ENCODE data around the gene PFDN5.
A peak's percentile ranks its signal among the peaks of the same experiment; 100 is the strongest.
"Not testable (repeated sequence)": the region's sequence is repeated elsewhere in the genome, so short reads cannot be mapped to it uniquely, and the experiment has no call there.

Gene PFDN5

DNA sequence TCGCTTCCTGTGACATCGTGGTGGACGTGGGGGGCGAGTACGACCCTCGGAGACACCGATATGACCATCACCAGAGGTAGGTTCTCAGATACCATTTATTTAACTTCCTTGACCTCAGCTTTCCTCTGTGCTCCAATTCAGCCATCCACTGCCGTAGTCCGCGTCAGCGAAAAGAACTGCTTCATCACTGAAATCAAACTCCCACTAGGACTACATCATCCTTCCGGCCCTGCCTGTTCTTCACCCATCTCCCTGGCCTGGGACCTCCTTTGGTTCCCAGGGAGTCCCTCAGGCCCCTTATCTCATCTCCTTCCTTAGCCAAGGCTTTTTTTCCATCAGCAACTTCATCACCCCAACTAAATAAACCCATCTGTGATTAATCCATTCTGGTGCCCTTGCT is 4.8 kb downstream of the PFDN5 start:
- Mint-ChIP-seq H3K36me3 (peaks cover 13% of the 10 kb centered on the region), H3K9me3 (no peaks in the 10 kb centered on the region), H3K27me3 (no peaks in the 10 kb centered on the region), H3K4me3 (peak overlapping the region; percentile 94), H3K4me1 (peaks cover 67% of the 10 kb centered on the region), H3K27ac (peak overlapping the region; percentile 96)

DNA sequence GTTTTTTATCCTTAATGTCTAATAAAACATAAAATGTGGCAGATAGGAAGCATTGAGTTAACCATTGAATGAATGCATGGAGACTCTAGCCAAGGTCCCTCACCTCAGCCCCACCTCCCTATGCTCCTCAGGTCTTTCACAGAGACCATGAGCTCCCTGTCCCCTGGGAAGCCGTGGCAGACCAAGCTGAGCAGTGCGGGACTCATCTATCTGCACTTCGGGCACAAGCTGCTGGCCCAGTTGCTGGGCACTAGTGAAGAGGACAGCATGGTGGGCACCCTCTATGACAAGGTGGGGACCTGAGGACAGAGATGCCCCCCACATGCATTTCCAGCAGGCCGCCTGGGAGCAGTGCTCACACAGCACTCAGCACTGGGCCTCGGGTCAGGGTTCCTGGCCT is 7.6 kb downstream of the PFDN5 start:
- H3K36me3 Mint-ChIP-seq = peaks cover 15% of the 10 kb centered on the region
- peaks cover 48% of the 10 kb centered on the region for H3K4me1 Mint-ChIP-seq
- peak overlapping the region; percentile 49 for H3K4me3 Mint-ChIP-seq
- H3K27ac Mint-ChIP-seq = peak overlapping the region; percentile 84
- H3K9me3 Mint-ChIP-seq = no peaks in the 10 kb centered on the region
- no peaks in the 10 kb centered on the region for H3K27me3 Mint-ChIP-seq

GRCh38 chr12:53306826-53307225 is 11.5 kb downstream of the PFDN5 start:
- Mint-ChIP-seq H3K27ac (peak overlapping the region; percentile 38), H3K9me3 (no peaks in the 10 kb centered on the region), H3K36me3 (peaks cover 12% of the 10 kb centered on the region)

GRCh38 chr12:53308276-53308675 is 12.9 kb downstream of the PFDN5 start:
- no peaks in the 10 kb centered on the region for H3K27me3 Mint-ChIP-seq
- no peaks in the 10 kb centered on the region for H3K4me1 Mint-ChIP-seq
- H3K36me3 Mint-ChIP-seq = peaks cover 12% of the 10 kb centered on the region
- H3K4me3 Mint-ChIP-seq = no peak overlapping the region
- no peaks in the 10 kb centered on the region for H3K9me3 Mint-ChIP-seq
- no peak overlapping the region for H3K27ac Mint-ChIP-seq

More at GRCh38 chr12:53306826-53307225, 11.5 kb downstream of the PFDN5 start:
- Mint-ChIP-seq H3K4me3 (no peak overlapping the region), H3K27me3 (no peaks in the 10 kb centered on the region), H3K4me1 (peaks cover 11% of the 10 kb centered on the region)

- no peaks in the 10 kb centered on the region for H3K9me3 Mint-ChIP-seq
- peak overlapping the region; percentile 17 for H3K27ac Mint-ChIP-seq
- H3K27me3 Mint-ChIP-seq = no peaks in the 10 kb centered on the region
- H3K36me3 Mint-ChIP-seq = peaks cover 13% of the 10 kb centered on the region
- H3K4me3 Mint-ChIP-seq = no peak overlapping the region
- H3K4me1 Mint-ChIP-seq = peaks cover 6% of the 10 kb centered on the region
Measured at GRCh38 chr12:53313996-53314395, 18.7 kb downstream of the PFDN5 start.

DNA sequence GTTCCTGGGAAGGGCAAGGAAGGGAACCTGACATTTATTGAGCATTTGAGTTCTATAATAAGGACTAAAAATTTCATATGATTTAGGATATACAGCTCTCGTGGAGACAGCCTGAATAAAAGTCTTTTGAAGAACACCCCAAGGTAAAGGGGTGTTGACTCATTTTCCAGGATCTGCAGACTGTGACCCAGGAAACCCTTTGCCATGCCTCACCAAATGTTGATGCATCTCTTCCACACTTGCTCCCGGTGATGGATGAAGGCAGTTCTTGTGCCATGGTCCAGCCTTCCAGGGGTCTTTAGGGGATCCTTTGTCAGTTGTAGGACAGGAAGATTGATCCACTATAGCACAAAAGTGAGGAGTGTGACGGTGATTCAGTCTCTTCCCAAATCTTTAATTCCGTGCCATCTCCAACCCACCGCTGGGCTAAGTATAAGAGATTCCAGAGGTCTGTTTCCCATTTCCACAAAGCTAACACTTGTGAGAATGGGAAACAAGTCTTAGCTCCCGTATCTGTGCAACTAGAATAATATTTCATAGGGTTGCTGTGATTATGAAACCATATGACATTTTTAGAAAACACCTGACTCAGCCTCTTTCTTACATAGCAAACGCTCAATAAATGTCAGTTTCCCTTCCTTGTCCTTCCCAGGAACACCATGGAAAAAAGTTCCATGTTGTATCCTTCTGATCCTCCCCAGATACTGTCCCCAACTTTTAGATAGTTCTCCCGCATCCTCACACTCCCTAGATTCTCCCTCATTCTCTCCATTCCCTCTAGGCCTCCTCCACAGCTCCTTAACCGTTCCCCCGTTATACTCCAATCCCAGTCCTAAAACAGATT is 25.2 kb downstream of the PFDN5 start:
- H3K4me1 Mint-ChIP-seq = peaks cover 45% of the 10 kb centered on the region
- peak overlapping the region; percentile 93 for H3K4me3 Mint-ChIP-seq
- peak overlapping the region; percentile 94 for H3K27ac Mint-ChIP-seq
- no peaks in the 10 kb centered on the region for H3K27me3 Mint-ChIP-seq
- no peaks in the 10 kb centered on the region for H3K9me3 Mint-ChIP-seq
- H3K36me3 Mint-ChIP-seq = peaks cover 8% of the 10 kb centered on the region

DNA sequence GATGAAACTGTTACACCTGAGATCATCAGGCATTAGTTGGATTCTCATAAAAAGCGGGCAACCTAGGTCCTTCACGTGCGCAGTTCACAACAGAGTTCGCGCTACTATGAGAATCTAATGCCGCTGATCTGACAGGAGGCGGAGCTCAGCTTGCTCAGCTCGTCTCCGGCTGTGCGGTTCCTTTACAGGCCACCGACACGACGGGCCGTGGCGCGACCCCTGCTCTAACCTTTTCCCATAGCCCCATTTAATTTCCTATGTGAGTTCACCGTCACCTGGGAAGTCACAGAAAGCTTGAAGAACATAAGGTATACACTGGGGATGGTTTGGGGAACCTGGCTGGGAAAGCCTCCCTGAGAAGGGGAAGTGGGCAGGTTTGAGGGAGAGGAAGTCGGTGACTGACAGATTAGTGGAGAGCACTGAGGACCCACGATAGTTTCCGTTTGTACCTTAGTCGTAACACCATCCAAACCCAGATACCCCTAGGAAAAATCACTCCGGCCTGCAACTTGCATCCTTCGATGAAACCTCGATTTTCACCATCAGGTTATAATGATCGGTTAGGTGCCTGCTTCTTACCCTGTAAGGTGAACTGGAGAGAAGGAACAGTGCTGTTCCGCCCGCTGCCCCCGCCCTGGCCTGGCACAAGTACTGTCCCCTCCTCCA is 28.9 kb downstream of the PFDN5 start:
- Mint-ChIP-seq H3K36me3 (no peaks in the 10 kb centered on the region), H3K4me3 (peak overlapping the region; percentile 96), H3K4me1 (peaks cover 39% of the 10 kb centered on the region), H3K27ac (peak overlapping the region; percentile 99), H3K9me3 (no peaks in the 10 kb centered on the region), H3K27me3 (no peaks in the 10 kb centered on the region)

DNA sequence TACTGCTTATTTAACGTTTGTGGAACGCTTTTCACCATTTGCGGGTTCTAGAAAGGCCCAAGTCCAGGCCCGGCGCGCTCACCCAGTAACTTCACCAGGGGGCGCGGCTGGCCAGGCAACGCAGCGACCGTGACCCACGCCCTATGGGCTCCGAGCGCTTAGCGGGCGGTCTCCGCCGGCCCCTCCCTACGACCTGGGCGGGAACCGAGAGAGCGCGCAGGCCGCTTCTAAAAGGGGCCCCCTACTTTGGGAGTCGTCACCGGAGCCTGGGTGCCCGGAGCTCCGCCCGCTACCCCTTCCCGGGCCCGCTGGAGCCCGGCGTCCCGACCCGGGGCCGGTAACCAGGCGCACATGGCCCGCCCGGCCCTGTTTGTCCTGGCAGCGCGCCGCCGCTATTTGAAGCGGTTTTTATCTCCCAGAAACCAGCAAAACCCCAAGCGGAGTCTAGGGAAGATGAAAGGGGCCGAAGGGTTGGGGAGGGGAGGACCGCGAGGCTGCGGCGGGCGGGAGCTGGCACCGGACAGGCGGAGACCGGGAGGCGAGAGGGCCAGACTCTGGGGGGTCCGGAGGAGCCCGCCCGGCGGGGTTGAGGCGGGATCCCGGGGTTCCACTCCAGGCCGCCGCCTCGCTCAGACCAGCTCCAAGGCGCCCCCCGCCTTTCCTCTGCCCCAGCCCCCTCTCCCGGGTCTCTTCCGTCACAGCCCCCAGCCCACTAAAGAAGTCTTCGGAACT is 29.6 kb downstream of the PFDN5 start:
- no peaks in the 10 kb centered on the region for H3K9me3 Mint-ChIP-seq

GRCh38 chr12:53325511-53326061 is 30.2 kb downstream of the PFDN5 start:
- Mint-ChIP-seq H3K27me3 (no peaks in the 10 kb centered on the region), H3K9me3 (no peaks in the 10 kb centered on the region), H3K4me1 (peaks cover 32% of the 10 kb centered on the region), H3K27ac (no peak overlapping the region), H3K36me3 (no peaks in the 10 kb centered on the region), H3K4me3 (peak overlapping the region; percentile 96)

More for the DNA sequence above, 29.6 kb downstream of the PFDN5 start:
- no peaks in the 10 kb centered on the region for H3K27me3 Mint-ChIP-seq
- peak overlapping the region; percentile 96 for H3K4me3 Mint-ChIP-seq
- H3K4me1 Mint-ChIP-seq = peaks cover 38% of the 10 kb centered on the region
- peak overlapping the region; percentile 99 for H3K27ac Mint-ChIP-seq
- H3K36me3 Mint-ChIP-seq = no peaks in the 10 kb centered on the region

- H3K9me3 Mint-ChIP-seq = no peaks in the 10 kb centered on the region
- H3K27ac Mint-ChIP-seq = no peak overlapping the region
- no peaks in the 10 kb centered on the region for H3K27me3 Mint-ChIP-seq
- no peaks in the 10 kb centered on the region for H3K36me3 Mint-ChIP-seq
- peaks cover 21% of the 10 kb centered on the region for H3K4me1 Mint-ChIP-seq
- peak overlapping the region; percentile 77 for H3K4me3 Mint-ChIP-seq
Measured at GRCh38 chr12:53326460-53327185, 31.3 kb downstream of the PFDN5 start.

GRCh38 chr12:53327435-53328042 is 32.2 kb downstream of the PFDN5 start:
- H3K4me1 Mint-ChIP-seq = peaks cover 17% of the 10 kb centered on the region
- no peaks in the 10 kb centered on the region for H3K36me3 Mint-ChIP-seq
- H3K27me3 Mint-ChIP-seq = peaks cover 2% of the 10 kb centered on the region
- no peak overlapping the region for H3K4me3 Mint-ChIP-seq
- H3K9me3 Mint-ChIP-seq = no peaks in the 10 kb centered on the region
- H3K27ac Mint-ChIP-seq = peak overlapping the region; percentile 6

- H3K36me3 Mint-ChIP-seq = no peaks in the 10 kb centered on the region
- no peak overlapping the region for H3K4me3 Mint-ChIP-seq
- peaks cover 13% of the 10 kb centered on the region for H3K4me1 Mint-ChIP-seq
- H3K27me3 Mint-ChIP-seq = peaks cover 2% of the 10 kb centered on the region
- no peak overlapping the region for H3K27ac Mint-ChIP-seq
- no peaks in the 10 kb centered on the region for H3K9me3 Mint-ChIP-seq
Measured at GRCh38 chr12:53328043-53328435, 32.7 kb downstream of the PFDN5 start.

- peaks cover 3% of the 10 kb centered on the region for H3K27me3 Mint-ChIP-seq
Measured at GRCh38 chr12:53330671-53331070, 35.3 kb downstream of the PFDN5 start.

DNA sequence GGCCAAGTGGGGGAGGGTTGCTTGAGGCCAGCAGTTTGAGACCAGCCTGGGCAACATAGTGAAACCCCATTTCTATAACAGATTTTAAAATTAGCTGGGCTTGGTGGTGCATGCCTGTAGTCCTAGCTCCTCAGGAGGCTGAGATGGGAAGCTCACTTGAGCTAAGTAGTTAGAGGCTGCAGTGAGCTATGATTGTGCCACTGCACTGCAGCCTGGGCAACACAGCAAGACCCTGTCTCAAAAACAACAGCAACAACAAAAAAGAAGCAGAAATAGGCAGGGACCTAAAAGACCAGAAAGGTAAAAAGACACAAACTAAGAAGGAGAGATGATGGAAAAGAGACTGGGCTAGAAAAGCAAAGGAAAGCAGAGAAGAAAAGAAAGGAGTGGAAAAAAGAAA is 37.0 kb downstream of the PFDN5 start:
- peaks cover 13% of the 10 kb centered on the region for H3K27me3 Mint-ChIP-seq
- not testable (repeated sequence) for H3K36me3 Mint-ChIP-seq, H3K9me3 Mint-ChIP-seq, H3K27ac Mint-ChIP-seq, H3K4me3 Mint-ChIP-seq, H3K4me1 Mint-ChIP-seq

More at GRCh38 chr12:53330671-53331070, 35.3 kb downstream of the PFDN5 start:
- Mint-ChIP-seq H3K27ac (no peak overlapping the region), H3K4me3 (no peak overlapping the region), H3K9me3 (no peaks in the 10 kb centered on the region), H3K4me1 (no peaks in the 10 kb centered on the region), H3K36me3 (no peaks in the 10 kb centered on the region)

Measured in activated naive CD4-positive, alpha-beta T cell treated with anti-CD3 and anti-CD28 coated beads, Interleukin-2, amount 50 U/mL, for 24 hours (primary cell).